NCI-H345 treated with DMSO at 0.1 percent for 48 hours (cell line): ENCODE measurements around the gene SLC39A11.
"Not testable (repeated sequence)": the region's sequence is repeated elsewhere in the genome, so short reads cannot be mapped to it uniquely, and the experiment has no call there.

ENCODE experiments used
- DNase-seq: peaks from one replicate; lab custom pipeline; 2025; ENCODE audit not compliant: unreplicated experiment; lab: John Stamatoyannopoulos, UW

The SLC39A11 gene, protein sequence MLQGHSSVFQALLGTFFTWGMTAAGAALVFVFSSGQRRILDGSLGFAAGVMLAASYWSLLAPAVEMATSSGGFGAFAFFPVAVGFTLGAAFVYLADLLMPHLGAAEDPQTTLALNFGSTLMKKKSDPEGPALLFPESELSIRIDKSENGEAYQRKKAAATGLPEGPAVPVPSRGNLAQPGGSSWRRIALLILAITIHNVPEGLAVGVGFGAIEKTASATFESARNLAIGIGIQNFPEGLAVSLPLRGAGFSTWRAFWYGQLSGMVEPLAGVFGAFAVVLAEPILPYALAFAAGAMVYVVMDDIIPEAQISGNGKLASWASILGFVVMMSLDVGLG

DNA sequence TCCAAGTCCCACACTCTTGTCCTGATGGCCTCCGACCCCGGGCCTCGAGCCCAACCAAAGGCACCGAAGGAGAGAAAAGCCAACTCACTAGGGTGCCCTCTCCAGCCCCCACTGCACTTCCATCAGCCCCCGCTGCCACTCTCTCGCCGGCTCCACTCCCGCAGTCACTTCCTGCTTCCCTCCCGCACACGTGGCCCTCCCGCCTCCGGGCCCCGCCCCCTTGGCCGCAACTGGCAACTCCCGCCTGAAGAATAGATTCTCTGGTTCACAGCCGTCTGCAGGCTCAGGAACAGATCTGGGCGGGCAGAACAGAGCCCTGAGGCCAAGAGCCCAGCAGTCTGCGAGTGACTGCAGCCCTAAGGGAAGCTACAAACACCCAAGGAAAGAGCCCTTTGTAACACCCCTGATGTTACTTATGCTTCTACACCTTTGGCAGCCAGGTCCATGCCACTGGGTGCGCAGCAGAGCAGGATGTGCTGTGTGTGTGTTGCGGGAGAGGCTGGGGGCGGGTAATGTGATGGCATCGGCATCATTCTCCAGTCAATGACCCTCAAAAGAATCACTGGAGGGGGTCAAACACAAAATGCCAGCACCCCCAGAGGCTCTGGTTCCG is at the start of gene SLC39A11:
Gene SLC39A11, minus strand, starts transcription at position 166 of the 613 bp plus-strand sequence. CDS start 3,924 bp downstream, outside the sequence.
- peak; percentile 98 for DNase-seq

DNA sequence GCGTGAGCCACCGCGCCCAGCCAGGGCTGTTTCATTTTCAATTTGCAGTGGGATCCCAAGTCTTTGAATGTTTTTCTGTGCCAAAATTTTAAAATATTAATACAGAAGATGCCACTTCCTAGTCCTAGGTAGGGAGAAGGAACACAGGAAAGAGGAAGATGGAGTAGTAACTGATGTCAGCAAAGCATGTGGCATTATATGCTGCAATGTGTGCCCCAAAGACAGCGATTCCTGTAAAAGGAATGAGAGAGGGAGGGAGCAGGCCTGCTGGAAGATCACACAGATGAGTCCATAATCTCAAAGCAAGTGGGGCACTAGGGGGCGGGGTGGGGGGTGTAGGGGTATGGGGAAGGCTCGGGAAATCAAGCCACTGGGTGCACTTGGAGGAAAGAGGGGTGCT is 48.9 kb upstream of the SLC39A11 start:
- DNase-seq, result no peak

DNA sequence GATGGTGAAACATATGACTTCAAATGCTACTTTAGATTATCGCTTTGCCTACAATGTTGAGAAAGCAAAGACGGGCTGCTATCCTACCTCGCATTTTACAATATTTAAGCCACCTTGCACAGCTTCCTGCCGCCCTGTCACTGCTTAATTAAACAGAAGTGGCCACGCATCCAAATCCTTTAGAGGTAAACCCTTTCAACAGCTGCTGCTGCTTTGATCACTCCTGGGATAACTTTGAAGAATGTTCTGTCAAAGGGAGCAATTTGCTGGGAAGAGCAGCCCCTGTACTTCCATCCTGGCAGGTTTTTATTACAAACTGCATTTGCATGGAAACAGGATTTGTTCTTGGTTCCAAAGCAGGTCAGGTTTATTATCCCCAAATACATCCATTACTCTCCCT is 48.1 kb upstream of the SLC39A11 start:
- DNase-seq, result no peak

DNA sequence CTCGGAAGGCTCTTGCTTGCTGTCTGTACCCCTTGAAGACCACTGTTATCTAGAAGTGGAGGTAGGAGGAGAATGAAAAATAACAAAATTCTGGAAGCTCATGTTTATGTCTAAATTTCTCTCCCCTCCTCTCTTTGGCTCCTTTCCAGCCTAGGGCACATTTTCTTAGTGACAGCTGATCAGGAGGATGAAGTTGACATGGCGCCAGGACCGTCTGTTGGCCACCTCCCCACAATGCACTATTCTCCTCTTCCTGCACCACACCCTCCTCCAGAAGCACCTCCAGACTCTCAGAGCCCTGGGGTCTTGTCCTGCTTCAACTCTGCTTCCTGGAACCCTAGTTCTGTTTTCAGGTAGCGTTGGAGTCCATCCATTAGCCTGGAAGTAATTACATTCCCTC is 46.8 kb upstream of the SLC39A11 start:
- no peak for DNase-seq

- DNase-seq, result no peak
Observed at GRCh38 chr17:73138541-73139138, 46.2 kb upstream of the SLC39A11 start.

GRCh38 chr17:73137376-73137775 is 44.9 kb upstream of the SLC39A11 start:
- DNase-seq, result no peak

- no peak for DNase-seq
Observed at GRCh38 chr17:73135766-73136165, 43.3 kb upstream of the SLC39A11 start.

GRCh38 chr17:73133911-73134649 is 41.6 kb upstream of the SLC39A11 start:
- DNase-seq, result no peak

GRCh38 chr17:73132085-73132492 is 39.6 kb upstream of the SLC39A11 start:
- no peak for DNase-seq

- DNase-seq, result not testable (repeated sequence)
Observed at GRCh38 chr17:73131439-73131838, 39.0 kb upstream of the SLC39A11 start.

- DNase-seq, result no peak
Observed at GRCh38 chr17:73130977-73131376, 38.5 kb upstream of the SLC39A11 start.

- DNase-seq, result no peak
Observed at GRCh38 chr17:73128496-73128895, 36.0 kb upstream of the SLC39A11 start.

- DNase-seq, result no peak
Observed at GRCh38 chr17:73126716-73127473, 34.4 kb upstream of the SLC39A11 start.

GRCh38 chr17:73123606-73124320 is 31.3 kb upstream of the SLC39A11 start:
- DNase-seq, result no peak

- DNase-seq, result no peak
Observed at GRCh38 chr17:73122953-73123605, 30.6 kb upstream of the SLC39A11 start.

DNA sequence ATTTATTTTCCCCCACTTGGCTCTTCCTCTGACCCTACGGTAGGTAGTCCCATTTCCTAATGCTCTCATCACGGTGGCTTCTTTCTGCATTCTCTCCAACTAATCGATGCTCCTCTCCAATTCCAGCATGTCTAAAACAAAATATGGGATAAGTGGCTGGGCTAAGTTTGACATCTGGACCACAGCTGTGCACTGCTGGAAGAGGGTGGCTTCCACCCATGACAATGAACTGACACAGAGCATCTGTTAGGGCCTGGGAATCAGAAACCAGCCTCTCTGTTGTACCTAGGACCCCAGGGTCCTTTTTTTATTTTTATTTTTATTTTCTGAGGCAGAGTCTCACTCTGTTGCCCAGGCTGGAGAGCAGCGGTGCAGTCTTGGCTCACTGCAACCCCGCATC is 29.0 kb upstream of the SLC39A11 start:
- DNase-seq, result no peak

GRCh38 chr17:73119631-73120030 is 27.1 kb upstream of the SLC39A11 start:
- DNase-seq, result no peak

DNA sequence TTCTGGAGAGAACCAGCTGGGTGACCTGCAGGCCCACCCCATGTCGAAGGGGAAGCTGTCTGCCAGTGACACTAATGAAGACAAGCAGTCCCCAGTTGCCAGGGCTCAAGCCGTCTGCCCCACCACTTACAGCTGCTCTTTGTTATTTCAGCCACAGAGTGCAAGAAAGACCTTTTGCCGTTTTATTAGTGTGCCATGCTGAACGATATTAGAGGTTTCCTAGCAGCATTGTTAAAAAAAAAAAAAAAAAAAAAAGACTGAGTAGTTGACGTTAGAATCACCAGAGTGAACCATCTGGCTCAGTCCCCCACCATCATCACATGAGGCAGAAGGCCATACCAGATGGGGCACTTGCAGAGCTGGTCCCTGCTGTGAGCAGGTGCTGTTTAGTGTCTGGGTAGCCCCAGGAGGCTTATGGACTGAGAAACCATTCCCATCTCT is 26.5 kb upstream of the SLC39A11 start:
- peak; percentile 82 for DNase-seq

DNA sequence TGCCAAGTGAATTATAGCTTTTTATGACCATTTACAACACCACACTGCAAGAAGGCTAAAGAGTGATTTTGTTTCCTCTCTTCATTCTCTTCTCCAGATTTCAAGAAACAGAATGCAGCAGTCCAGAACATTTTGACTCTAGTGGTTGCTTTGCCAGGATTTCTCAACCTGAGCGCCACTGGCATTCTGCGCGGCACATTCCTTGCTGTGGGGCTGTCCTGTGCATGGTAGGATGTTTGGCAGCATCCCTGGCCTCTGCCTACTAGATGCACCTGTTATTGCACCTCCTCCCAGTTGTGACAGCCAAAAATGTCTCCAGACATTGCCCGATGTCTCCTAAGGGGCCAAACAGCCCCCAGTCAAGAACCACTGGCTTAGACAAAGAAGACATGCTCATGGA is 25.7 kb upstream of the SLC39A11 start:
- no peak for DNase-seq

- no peak for DNase-seq
Observed at GRCh38 chr17:73112246-73112645, 19.8 kb upstream of the SLC39A11 start.
